Measurements from ENCODE around the gene NOP56.

- TF ChIP-seq POLR2A (IDR thresholded peaks at IDR 0.05) (no peak), CTCF (IDR thresholded peaks at IDR 0.05) (no peak), POLR2AphosphoS5 (IDR thresholded peaks at IDR 0.05) (no peak), EP300 (IDR thresholded peaks at IDR 0.05) (no peak)
Measured at GRCh38 chr20:2706688-2707352, 54.4 kb downstream of the NOP56 start.
